ACC112 (cell line): ENCODE data around the gene SLC27A4.

Experiments used
- H2AFZ ChIP-seq: fragments of 200-600 bp; sonication (generic); one replicate; pipeline ENCODE4 v1.6.0; 2017; ENCODE audit warnings: antibody characterized with exemption, low read length; ENCODE audit not compliant: unreplicated experiment
- H3K27ac ChIP-seq: fragments of 200-600 bp; sonication (generic); 2 replicates; pipeline ENCODE4 v1.5.1; 2014; ENCODE audit warnings: low read depth, mild to moderate bottlenecking, antibody characterized with exemption, low read length, moderate library complexity
- H3K27me3 ChIP-seq: fragments of 200-600 bp; sonication (generic); 2 replicates; pipeline ENCODE4 v1.6.1; 2014; ENCODE audit warnings: mild to moderate bottlenecking, antibody characterized with exemption, low read length, moderate library complexity, mixed read lengths; ENCODE audit not compliant: insufficient read depth
- H3K36me3 ChIP-seq: fragments of 200-600 bp; sonication (generic); 2 replicates; pipeline ENCODE4 v1.6.1; 2016; ENCODE audit warnings: mild to moderate bottlenecking, antibody characterized with exemption, low read length, moderate library complexity, mixed read lengths; ENCODE audit not compliant: insufficient read depth
- H3K4me1 ChIP-seq: fragments of 200-600 bp; sonication (generic); one replicate; pipeline ENCODE4 v1.6.1; 2016; ENCODE audit warnings: low read length, mixed read lengths; ENCODE audit not compliant: insufficient read depth, unreplicated experiment, control insufficient read depth
- H3K4me3 ChIP-seq: fragments of 200-600 bp; sonication (generic); 2 replicates; pipeline ENCODE4 v1.5.1; 2014; ENCODE audit warnings: mild to moderate bottlenecking, low read depth, low read length
- H3K79me2 ChIP-seq: fragments of 200-600 bp; sonication (generic); one replicate; pipeline ENCODE4 v1.6.0; 2016; ENCODE audit warnings: low read length; ENCODE audit not compliant: control insufficient read depth, unreplicated experiment, insufficient read depth

The SLC27A4 gene

DNA sequence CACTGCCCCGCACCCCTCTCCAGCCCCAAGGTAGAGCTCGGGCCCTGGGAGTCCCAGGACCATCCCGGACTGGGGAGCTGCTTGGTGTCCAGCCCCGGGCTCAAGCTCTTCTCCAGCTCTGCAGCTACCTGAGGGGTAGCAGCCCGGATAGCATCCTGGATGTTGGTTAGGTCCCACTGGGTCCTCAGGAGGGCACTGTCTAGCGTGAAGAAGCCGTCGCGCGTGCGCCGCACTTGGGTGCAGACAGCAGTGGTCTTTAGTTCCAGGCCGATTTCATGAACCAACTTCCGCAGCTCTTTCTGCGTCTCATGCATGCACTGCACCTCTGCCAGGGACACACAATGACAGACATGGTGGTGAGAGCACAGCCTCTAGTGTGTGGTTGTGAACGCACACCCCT lies 30.8 kb upstream of the SLC27A4 start:
- Histone ChIP-seq H3K27ac (no peak overlapping the region), H2AFZ (no peak overlapping the region)

DNA sequence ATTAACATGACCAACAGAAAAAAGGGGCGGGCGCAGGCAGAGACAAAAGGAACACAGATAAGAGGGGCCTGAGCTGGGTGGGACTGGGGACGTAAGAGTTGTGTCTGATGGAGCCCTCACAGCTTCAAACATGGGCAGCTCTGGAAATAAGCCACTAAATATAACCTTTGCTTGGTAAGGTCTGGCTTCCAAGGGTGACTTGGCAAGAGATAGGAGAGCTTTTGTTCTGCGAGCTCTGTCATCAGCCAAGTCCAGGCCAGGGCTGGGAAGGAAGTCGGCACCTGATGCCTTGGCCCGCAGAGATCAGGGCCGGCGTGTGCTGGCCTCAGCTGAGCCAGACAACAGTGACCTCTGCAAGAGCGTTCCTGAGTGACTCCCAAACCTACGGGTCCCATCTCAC lies 29.9 kb upstream of the SLC27A4 start:
- Histone ChIP-seq H3K27me3 (no peaks in the 10 kb centered on the region), H2AFZ (no peak overlapping the region), H3K27ac (no peak overlapping the region), H3K36me3 (peaks cover 15% of the 10 kb centered on the region), H3K4me3 (no peak overlapping the region), H3K79me2 (no peaks in the 10 kb centered on the region), H3K4me1 (peaks cover 23% of the 10 kb centered on the region)

More for the DNA sequence above, 30.8 kb upstream of the SLC27A4 start:
- no peaks in the 10 kb centered on the region for H3K27me3 ChIP-seq
- H3K4me3 ChIP-seq = no peak overlapping the region
- H3K4me1 ChIP-seq = peaks cover 27% of the 10 kb centered on the region
- no peaks in the 10 kb centered on the region for H3K79me2 ChIP-seq
- peaks cover 15% of the 10 kb centered on the region for H3K36me3 ChIP-seq

GRCh38 chr9:128314697-128315096 lies 25.6 kb upstream of the SLC27A4 start:
- Histone ChIP-seq H3K27me3 (no peaks in the 10 kb centered on the region), H2AFZ (no peak overlapping the region), H3K79me2 (no peaks in the 10 kb centered on the region), H3K27ac (no peak overlapping the region), H3K4me3 (no peak overlapping the region), H3K4me1 (no peaks in the 10 kb centered on the region), H3K36me3 (peaks cover 22% of the 10 kb centered on the region)

DNA sequence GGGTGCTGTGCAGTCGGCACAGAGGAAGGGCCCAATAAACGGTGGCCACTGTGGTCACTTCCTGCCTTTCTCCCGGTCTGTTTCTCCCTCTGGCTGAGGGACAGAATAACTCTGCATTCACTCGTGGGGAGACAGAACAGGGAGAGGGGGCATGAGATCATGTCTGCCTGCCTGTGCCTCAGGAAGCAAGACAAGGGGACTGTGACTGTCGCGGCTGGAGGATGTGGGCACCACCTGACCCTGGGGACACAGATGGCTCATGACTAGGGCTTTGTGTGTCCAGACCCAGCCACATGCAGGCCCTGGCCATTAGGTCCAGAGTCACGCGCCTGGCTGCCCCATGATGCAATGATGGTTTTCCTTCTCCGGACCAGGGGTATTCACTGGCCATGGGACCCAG lies 23.9 kb upstream of the SLC27A4 start:
- Histone ChIP-seq H3K79me2 (peaks cover 5% of the 10 kb centered on the region), H3K4me3 (no peak overlapping the region), H2AFZ (no peak overlapping the region), H3K27ac (no peak overlapping the region), H3K27me3 (no peaks in the 10 kb centered on the region), H3K36me3 (peaks cover 18% of the 10 kb centered on the region; the same call in 1 of the 2 replicates), H3K4me1 (peaks cover 4% of the 10 kb centered on the region)

DNA sequence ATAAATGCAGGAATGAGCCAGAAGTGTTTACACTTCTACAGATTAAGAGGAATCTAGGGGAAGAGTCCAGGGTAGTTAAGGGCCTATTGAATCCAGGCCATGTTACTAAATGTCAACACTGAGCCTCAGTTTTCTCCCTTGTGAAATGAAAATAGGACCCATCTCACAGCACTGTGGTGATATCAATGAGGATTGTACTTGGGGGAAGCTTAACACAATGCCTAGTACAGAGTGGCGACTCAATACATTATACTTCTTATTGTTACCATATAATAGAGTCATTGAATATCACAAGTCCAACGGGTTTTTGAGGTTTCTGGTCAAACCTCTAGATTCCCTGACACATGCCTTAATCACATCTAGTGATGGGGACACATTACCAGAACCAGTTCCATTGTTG lies 22.7 kb upstream of the SLC27A4 start:
- H3K79me2 ChIP-seq = peaks cover 13% of the 10 kb centered on the region
- H3K27me3 ChIP-seq = no peaks in the 10 kb centered on the region
- H3K27ac ChIP-seq = no peak overlapping the region
- peaks cover 4% of the 10 kb centered on the region for H3K4me1 ChIP-seq
- peaks cover 18% of the 10 kb centered on the region; the same call in 1 of the 2 replicates for H3K36me3 ChIP-seq
- no peak overlapping the region for H3K4me3 ChIP-seq
- no peak overlapping the region for H2AFZ ChIP-seq

- Histone ChIP-seq H2AFZ (no peak overlapping the region), H3K79me2 (peaks cover 38% of the 10 kb centered on the region), H3K27me3 (no peaks in the 10 kb centered on the region), H3K4me3 (peak overlapping the region; percentile 95), H3K36me3 (peaks cover 12% of the 10 kb centered on the region; the same call in 1 of the 2 replicates), H3K4me1 (peaks cover 9% of the 10 kb centered on the region), H3K27ac (no peak overlapping the region)
These were observed 19.0 kb upstream of the SLC27A4 start for GRCh38 chr9:128321343-128321742.

- H3K79me2 ChIP-seq = peaks cover 38% of the 10 kb centered on the region
- H3K36me3 ChIP-seq = peaks cover 9% of the 10 kb centered on the region; the same call in 1 of the 2 replicates
- peak overlapping the region; percentile 95 for H3K4me3 ChIP-seq
- H2AFZ ChIP-seq = peak overlapping the region; percentile 63
- H3K27ac ChIP-seq = peak overlapping the region; percentile 80; the same call in 1 of the 2 replicates
- peaks cover 9% of the 10 kb centered on the region for H3K4me1 ChIP-seq
- H3K27me3 ChIP-seq = no peaks in the 10 kb centered on the region
These were observed 18.4 kb upstream of the SLC27A4 start for GRCh38 chr9:128321879-128322403.

- H3K79me2 ChIP-seq = peaks cover 38% of the 10 kb centered on the region
These were observed 17.7 kb upstream of the SLC27A4 start, which contains the start of the genes COQ4 and TRUB2 for GRCh38 chr9:128322404-128323211. TSS of gene COQ4 (plus strand) at chr9:128322839. CDS start at chr9:128322859, 20 bp downstream. TSS of gene TRUB2 (minus strand) at chr9:128322447. CDS start at chr9:128322408, 39 bp downstream.

GRCh38 chr9:128323212-128323730 lies 17.1 kb upstream of the SLC27A4 start:
- H3K36me3 ChIP-seq = 0 out of 2 replicates have a peak, but pooled peaks cover 3% of the 10 kb centered on the region
- no peaks in the 10 kb centered on the region for H3K27me3 ChIP-seq
- peaks cover 38% of the 10 kb centered on the region for H3K79me2 ChIP-seq
- peak overlapping the region; percentile 63 for H2AFZ ChIP-seq
- H3K27ac ChIP-seq = peak overlapping the region; percentile 80
- H3K4me3 ChIP-seq = peak overlapping the region; percentile 95
- peaks cover 9% of the 10 kb centered on the region for H3K4me1 ChIP-seq

More at GRCh38 chr9:128322404-128323211, 17.7 kb upstream of the SLC27A4 start, which contains the start of the genes COQ4 and TRUB2:
- Histone ChIP-seq H2AFZ (peak within 1 kb of the TSS; percentile 63), H3K4me3 (peak within 1 kb of the TSS; percentile 95), H3K27me3 (no peaks in the 10 kb centered on the region), H3K4me1 (peaks cover 9% of the 10 kb centered on the region), H3K36me3 (0 out of 2 replicates have a peak, but pooled peaks cover 3% of the 10 kb centered on the region), H3K27ac (peak within 1 kb of the TSS; percentile 80)

DNA sequence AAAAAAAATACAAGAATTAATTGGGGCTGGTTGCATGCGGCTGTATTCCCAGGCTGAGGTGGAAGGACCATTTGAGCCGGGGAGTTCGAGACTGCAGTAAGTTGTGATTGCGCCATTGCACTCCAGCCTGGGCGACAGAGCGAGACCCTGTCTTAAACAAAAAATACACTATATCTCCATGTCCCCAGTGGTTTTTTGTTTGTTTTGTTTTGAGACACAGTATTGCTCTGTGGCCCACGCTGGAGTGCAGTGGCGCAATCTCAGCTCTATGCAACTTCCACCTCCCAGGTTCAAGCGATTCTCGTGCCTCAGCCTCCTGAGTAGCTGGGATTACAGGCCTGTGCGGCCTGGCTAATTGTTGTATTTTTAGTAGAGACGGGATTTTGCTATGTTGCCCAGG lies 16.5 kb upstream of the SLC27A4 start:
- H3K79me2 ChIP-seq = peaks cover 38% of the 10 kb centered on the region
- H3K27ac ChIP-seq = peak overlapping the region; percentile 80
- H2AFZ ChIP-seq = no peak overlapping the region
- peaks cover 9% of the 10 kb centered on the region for H3K4me1 ChIP-seq
- H3K4me3 ChIP-seq = peak overlapping the region; percentile 95
- 0 out of 2 replicates have a peak, but pooled peaks cover 3% of the 10 kb centered on the region for H3K36me3 ChIP-seq
- H3K27me3 ChIP-seq = no peaks in the 10 kb centered on the region
